SK-N-SH (cell line): Measurements from ENCODE around the gene TLNRD1. TPM values are rescaled to one million over a fixed set of nuclear protein-coding genes. Genes with fewer than 3 reads are reported as not detected.

Experiments used
- CTCF ChIA-PET: fragments of 300-600, 350-600 bp; formaldehyde crosslinking; extraction: SDS; loops from one replicate; lab custom pipeline; 2021; lab: Yijun Ruan, JAX
- POLR2A ChIA-PET: fragments of 350-600 bp; sonication (Branson Sonifier 250); formaldehyde crosslinking; extraction: SDS; loops from one replicate; lab custom pipeline; 2020; ENCODE audit warnings: antibody characterized with exemption, inconsistent platforms; lab: Yijun Ruan, JAX
- DNase-seq: peaks from one replicate; pipeline ENCODE4 v3.0.0; 2012
- H2AFZ ChIP-seq: fragments of 200-600 bp; sonication (generic); 2 replicates; pipeline ENCODE4 v1.8.1; 2016; ENCODE audit warnings: antibody characterized with exemption, mild to moderate bottlenecking, low read depth
- H3F3A ChIP-seq: fragments of 200-600 bp; sonication (generic); replicated peaks from 2 replicates; pipeline ENCODE3; 2016; ENCODE audit warnings: antibody characterized with exemption, mild to moderate bottlenecking; ENCODE audit not compliant: insufficient read depth
- H3K27ac ChIP-seq, 2 experiments: fragments of 200-500 bp in 1 of 2; fragments of 200-600 bp in 1 of 2; sonication (Bioruptor generic) in 1 of 2; sonication (generic), shearing (Covaris generic) in 1 of 2; 2 replicates each; pipeline versions ENCODE4 v1.5.1 to v1.6.1; 2014 to 2016; ENCODE audit warnings: low read depth in 2 of 2, inconsistent platforms in 1 of 2, low read length in 1 of 2, mild to moderate bottlenecking in 1 of 2, mixed read lengths in 1 of 2
- H3K27me3 ChIP-seq: fragments of 200-600 bp; sonication (generic), shearing (Covaris generic); 2 replicates; pipeline ENCODE4 v1.6.1; 2016; ENCODE audit warnings: mixed run types; ENCODE audit not compliant: insufficient read depth
- H3K36me3 ChIP-seq, 2 experiments: fragments of 200-500 bp in 1 of 2; fragments of 200-600 bp in 1 of 2; sonication (Bioruptor generic) in 1 of 2; sonication (generic) in 1 of 2; replicated peaks in 1 of 2; 2 replicates each; pipeline versions ENCODE3 to v1.5.1; 2014 to 2016; ENCODE audit warnings: low read length in 1 of 2, mild to moderate bottlenecking in 1 of 2; ENCODE audit not compliant: insufficient read depth in 2 of 2, control insufficient read depth in 1 of 2
- H3K4me1 ChIP-seq, 2 experiments: fragments of 200-500 bp in 1 of 2; fragments of 200-600 bp in 1 of 2; sonication (Bioruptor generic) in 1 of 2; sonication (generic), shearing (Covaris generic) in 1 of 2; 2 replicates each; pipeline versions ENCODE4 v1.5.1 to v1.6.1; 2014 to 2016; ENCODE audit warnings: low read depth in 1 of 2, low read length in 1 of 2, mixed run types in 1 of 2; ENCODE audit not compliant: insufficient read depth in 2 of 2, control insufficient read depth in 1 of 2
- H3K4me2 ChIP-seq: fragments of 200-600 bp; sonication (generic), shearing (Covaris generic); 2 replicates; pipeline ENCODE4 v1.6.1; 2017; ENCODE audit warnings: mixed run types
- H3K4me3 ChIP-seq, 2 experiments: fragments of 200-500 bp in 1 of 2; fragments of 200-600 bp in 1 of 2; sonication (Bioruptor generic) in 1 of 2; sonication (generic), shearing (Covaris generic) in 1 of 2; 2 replicates each; pipeline versions ENCODE4 v1.5.1 to v1.8.1; 2014 to 2016; ENCODE audit warnings: low read depth in 2 of 2, inconsistent platforms in 1 of 2, low read length in 1 of 2, mild to moderate bottlenecking in 1 of 2, mixed read lengths in 1 of 2, moderate library complexity in 1 of 2
- H3K79me2 ChIP-seq: fragments of 200-600 bp; sonication (generic); 2 replicates; pipeline ENCODE4 v1.8.1; 2017; ENCODE audit warnings: mild to moderate bottlenecking; ENCODE audit not compliant: insufficient read depth
- H3K9ac ChIP-seq: fragments of 200-600 bp; sonication (generic); 2 replicates; pipeline ENCODE4 v1.6.1; 2017; ENCODE audit warnings: mixed run types
- H3K9me2 ChIP-seq: fragments of 200-600 bp; sonication (generic); 2 replicates; pipeline ENCODE4 v1.6.1; 2017; ENCODE audit warnings: mixed run types
- H3K9me3 ChIP-seq: fragments of 200-600 bp; sonication (generic); 2 replicates; pipeline ENCODE4 v1.6.1; 2017; ENCODE audit warnings: mixed run types, mild to moderate bottlenecking, moderate library complexity
- H4K20me1 ChIP-seq: fragments of 200-600 bp; sonication (generic); 2 replicates; pipeline ENCODE4 v1.6.1; 2017; ENCODE audit warnings: mild to moderate bottlenecking, mixed run types; ENCODE audit not compliant: insufficient read depth
- CHD2 ChIP-seq: fragments of 150-350 bp; IDR thresholded peaks from 2 replicates; pipeline ENCODE4 v1.6.1; 2018; ENCODE audit warnings: low read length; ENCODE audit not compliant: partially characterized antibody
- ELF1 ChIP-seq: IDR thresholded peaks from 2 replicates; pipeline ENCODE4 v1.4.0; 2012
- EZH2phosphoT487 ChIP-seq: fragments of 200-600 bp; sonication (generic); IDR thresholded peaks from 2 replicates; pipeline ENCODE4 v1.6.1; 2017; ENCODE audit warnings: low read depth, mixed run types, mild to moderate bottlenecking, antibody characterized with exemption, moderate library complexity, borderline replicate concordance
- FOSL2 ChIP-seq: IDR thresholded peaks from 2 replicates; pipeline ENCODE4 v1.4.0; 2012; ENCODE audit warnings: low read depth, mild to moderate bottlenecking, moderate library complexity, borderline replicate concordance
- FOXM1 ChIP-seq: IDR thresholded peaks from 2 replicates; pipeline ENCODE4 v1.4.0; 2012; ENCODE audit warnings: low read depth, mild to moderate bottlenecking
- MEF2A ChIP-seq: IDR thresholded peaks from 2 replicates; pipeline ENCODE4 v1.4.0; 2012; ENCODE audit warnings: low read depth, borderline replicate concordance
- NRF1 ChIP-seq: IDR thresholded peaks from 2 replicates; pipeline ENCODE4 v1.6.1; 2012; ENCODE audit warnings: low read depth, mild to moderate bottlenecking, low read length
- POLR2AphosphoS5 ChIP-seq: IDR thresholded peaks from 2 replicates; pipeline ENCODE4 v1.6.1; 2012; ENCODE audit warnings: low read depth, low read length
- RAD21 ChIP-seq: IDR thresholded peaks from 2 replicates; pipeline ENCODE4 v1.6.1; 2012; ENCODE audit warnings: mild to moderate bottlenecking, low read length
- SIN3A ChIP-seq: IDR thresholded peaks from 2 replicates; pipeline ENCODE4 v1.6.1; 2012; ENCODE audit warnings: low read depth, mild to moderate bottlenecking, low read length, moderate library complexity, borderline replicate concordance
- TEAD4 ChIP-seq: IDR thresholded peaks from 2 replicates; pipeline ENCODE4 v1.4.0; 2012; ENCODE audit warnings: mild to moderate bottlenecking, borderline replicate concordance; ENCODE audit not compliant: insufficient read depth
- USF1 ChIP-seq: IDR thresholded peaks from 2 replicates; pipeline ENCODE4 v1.4.0; 2012; ENCODE audit warnings: low read depth, borderline replicate concordance
- YY1 ChIP-seq: IDR thresholded peaks from 2 replicates; pipeline ENCODE4 v1.4.0; 2012; ENCODE audit warnings: low read depth, mild to moderate bottlenecking
- WGBS: methylation state at CpG from one replicate; pipeline ENCODE4 v1.1.6; 2017; ENCODE audit warnings: low lambda C conversion rate; 5-methylcytosine and 5-hydroxymethylcytosine counted together
- polyA plus RNA-seq, 3 experiments: library from polyadenylated mRNA; depleted of rRNA; stranded (reverse); fragments of >200 nt; gene quantifications; 2 replicates each; pipeline ENCODE4 v1.2.3, GENCODE V29; 2012
- TF ChIP-seq, protein P1 (sequence below): fragments of 200-600 bp; sonication (generic); IDR thresholded peaks from 2 replicates; pipeline ENCODE4 v1.6.1; 2017; ENCODE audit warnings: antibody characterized with exemption, mild to moderate bottlenecking, moderate library complexity

The TLNRD1 gene
- polyA plus RNA-seq, 1 of the 3 experiments (the other 2 are of a cell fraction): 5.0 TPM

DNA sequence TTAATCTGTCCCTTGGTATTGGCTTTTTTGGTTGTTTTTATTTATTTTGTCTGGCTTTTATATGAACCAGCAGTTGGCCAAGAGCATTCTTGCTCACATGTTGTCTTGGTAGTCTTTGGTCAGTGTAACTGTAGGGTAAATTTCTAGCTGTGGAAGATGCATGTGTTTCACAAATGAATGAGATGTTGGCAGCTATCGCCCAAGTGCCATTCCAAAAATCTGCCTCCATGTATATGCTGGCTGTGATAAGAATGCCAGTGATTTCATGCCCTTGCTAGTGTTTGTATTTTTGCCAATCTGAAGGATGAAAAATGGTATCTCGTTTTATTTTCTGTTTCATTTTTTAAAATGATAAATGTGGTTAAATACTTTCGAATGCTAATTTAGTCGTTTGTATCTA, 50.1 kb downstream of the TLNRD1 start:
- Histone ChIP-seq H3K27me3 (no peaks in the 10 kb centered on the region), H3K79me2 (no peaks in the 10 kb centered on the region), H3K36me3 (no peaks in the 10 kb centered on the region), H3K9ac (no peak overlapping the region), H3K9me3 (no peaks in the 10 kb centered on the region), H3K9me2 (no peaks in the 10 kb centered on the region), H3K27ac (no peak overlapping the region), H3K4me3 (no peak overlapping the region), H3K4me1 (no peaks in the 10 kb centered on the region), H2AFZ (no peak overlapping the region), H3F3A (no peaks in the 10 kb centered on the region), H3K4me2 (no peak overlapping the region), H4K20me1 (no peaks in the 10 kb centered on the region)
- POLR2A ChIA-PET: no interaction called here
- no peak for DNase-seq
- 72% methylated on average over 4 of the region's 4 CpGs for WGBS
- TF ChIP-seq TEAD4: no peak
- TF ChIP-seq FOSL2: no peak
- TF ChIP-seq, protein P1, sequence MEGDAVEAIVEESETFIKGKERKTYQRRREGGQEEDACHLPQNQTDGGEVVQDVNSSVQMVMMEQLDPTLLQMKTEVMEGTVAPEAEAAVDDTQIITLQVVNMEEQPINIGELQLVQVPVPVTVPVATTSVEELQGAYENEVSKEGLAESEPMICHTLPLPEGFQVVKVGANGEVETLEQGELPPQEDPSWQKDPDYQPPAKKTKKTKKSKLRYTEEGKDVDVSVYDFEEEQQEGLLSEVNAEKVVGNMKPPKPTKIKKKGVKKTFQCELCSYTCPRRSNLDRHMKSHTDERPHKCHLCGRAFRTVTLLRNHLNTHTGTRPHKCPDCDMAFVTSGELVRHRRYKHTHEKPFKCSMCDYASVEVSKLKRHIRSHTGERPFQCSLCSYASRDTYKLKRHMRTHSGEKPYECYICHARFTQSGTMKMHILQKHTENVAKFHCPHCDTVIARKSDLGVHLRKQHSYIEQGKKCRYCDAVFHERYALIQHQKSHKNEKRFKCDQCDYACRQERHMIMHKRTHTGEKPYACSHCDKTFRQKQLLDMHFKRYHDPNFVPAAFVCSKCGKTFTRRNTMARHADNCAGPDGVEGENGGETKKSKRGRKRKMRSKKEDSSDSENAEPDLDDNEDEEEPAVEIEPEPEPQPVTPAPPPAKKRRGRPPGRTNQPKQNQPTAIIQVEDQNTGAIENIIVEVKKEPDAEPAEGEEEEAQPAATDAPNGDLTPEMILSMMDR: no peak
- TF ChIP-seq SIN3A: no peak
- no peak for TF ChIP-seq CHD2
- TF ChIP-seq ELF1: no peak
- no peak for TF ChIP-seq EZH2phosphoT487
- no peak for TF ChIP-seq YY1
- TF ChIP-seq MEF2A: no peak
- no peak for TF ChIP-seq POLR2AphosphoS5
- no peak for TF ChIP-seq NRF1
- TF ChIP-seq FOXM1: no peak
- CTCF ChIA-PET: no interaction called here

GRCh38 chr15:81052046-81052445, 51.3 kb downstream of the TLNRD1 start:
- ChIA-PET CTCF (no interaction called here), POLR2A (no interaction called here)
- WGBS: 64% methylated on average over 2 of the region's 2 CpGs
- TF ChIP-seq RAD21: no peak
- TF ChIP-seq USF1: no peak
- no peak overlapping the region for H3K4me3 ChIP-seq
- no peak overlapping the region for H2AFZ ChIP-seq
- H3K4me2 ChIP-seq: no peak overlapping the region
- no peak overlapping the region for H3K9ac ChIP-seq
- no peak overlapping the region for H3K27ac ChIP-seq
- H3K27me3 ChIP-seq: no peaks in the 10 kb centered on the region
- no peaks in the 10 kb centered on the region for H3K4me1 ChIP-seq
- no peaks in the 10 kb centered on the region for H3K9me3 ChIP-seq
- no peaks in the 10 kb centered on the region for H3K36me3 ChIP-seq
- no peaks in the 10 kb centered on the region for H3K9me2 ChIP-seq
- DNase-seq: no peak
- no peaks in the 10 kb centered on the region for H3F3A ChIP-seq
- no peaks in the 10 kb centered on the region for H3K79me2 ChIP-seq
- H4K20me1 ChIP-seq: no peaks in the 10 kb centered on the region
